H1 (cell line): ENCODE measurements around the gene TWNK. TPM values are rescaled to one million over a fixed set of nuclear protein-coding genes. Genes with fewer than 3 reads are reported as not detected.

Experiments
- CTCF ChIA-PET: fragments of 300-600 bp; sonication (Branson Sonifier 250); formaldehyde crosslinking; loops from one replicate; lab custom pipeline; 2021; ENCODE audit not compliant: partially characterized antibody; lab: Charles Lee
- POLR2A ChIA-PET: fragments of 300-600 bp; sonication (Branson Sonifier 250); formaldehyde crosslinking; loops from one replicate; lab custom pipeline; 2021; ENCODE audit warnings: inconsistent platforms; ENCODE audit not compliant: partially characterized antibody; lab: Charles Lee
- DNase-seq, 2 experiments: peaks; one replicate each; pipeline versions ENCODE4 v3.0.0 to v3.0.0-alpha.2; 2010 to 2022; ENCODE audit warnings: low spot score in 2 of 2, low read depth in 1 of 2, mixed read lengths in 1 of 2
- FAIRE-seq: peaks from 2 replicates; lab custom pipeline; 2011; peaks lifted over from hg19 to GRCh38; lab: Jason Lieb, UNC
- H2AFZ ChIP-seq: 2 replicates; pipeline ENCODE4 v1.8.1; 2012; ENCODE audit warnings: low read length, inconsistent platforms
- H2AK5ac ChIP-seq: 2 replicates; pipeline ENCODE4 v1.6.1; 2013; ENCODE audit warnings: low read depth, low read length
- H2BK120ac ChIP-seq: replicated peaks from 2 replicates; pipeline ENCODE3; 2013; ENCODE audit warnings: low read depth, low read length, inconsistent platforms
- H2BK12ac ChIP-seq: 2 replicates; pipeline ENCODE4 v1.6.1; 2013; ENCODE audit warnings: low read depth, low read length
- H2BK15ac ChIP-seq: 2 replicates; pipeline ENCODE4 v1.6.1; 2013; ENCODE audit warnings: low read length
- H2BK20ac ChIP-seq: 2 replicates; pipeline ENCODE4 v1.6.1; 2013; ENCODE audit warnings: low read length
- H2BK5ac ChIP-seq: 2 replicates; pipeline ENCODE4 v1.6.1; 2013; ENCODE audit warnings: low read depth, low read length
- H3K14ac ChIP-seq: 2 replicates; pipeline ENCODE4 v1.6.1; 2013; ENCODE audit warnings: inconsistent platforms; ENCODE audit not compliant: insufficient read length
- H3K18ac ChIP-seq: 2 replicates; pipeline ENCODE4 v1.6.1; 2013; ENCODE audit warnings: low read length; ENCODE audit errors: extremely low read depth
- H3K23ac ChIP-seq: 2 replicates; pipeline ENCODE4 v1.6.1; 2013; ENCODE audit warnings: inconsistent platforms; ENCODE audit not compliant: insufficient read length
- H3K23me2 ChIP-seq: 2 replicates; pipeline ENCODE4 v1.6.1; 2013; ENCODE audit warnings: low read depth, low read length
- H3K27ac ChIP-seq: 2 replicates; pipeline ENCODE4 v1.6.1; 2011; ENCODE audit warnings: low read depth, low read length, inconsistent platforms
- H3K27me3 ChIP-seq, 4 experiments: replicated peaks in 1 of 4; 1 replicate in 1 of 4; 2 replicates in 3 of 4; pipeline versions ENCODE4 v1.6.1 to v1.8.1; 2011 to 2013; ENCODE audit warnings: low read length in 3 of 4, mild to moderate bottlenecking in 3 of 4, inconsistent platforms in 2 of 4, mixed read lengths in 2 of 4, moderate library complexity in 1 of 4; ENCODE audit not compliant: control insufficient read depth in 3 of 4, insufficient read depth in 3 of 4; ENCODE audit errors: extremely low read depth in 1 of 4
- H3K36me3 ChIP-seq, 4 experiments: 2 replicates each; pipeline versions ENCODE4 v1.6.1 to v1.8.1; 2011 to 2013; ENCODE audit warnings: mild to moderate bottlenecking in 4 of 4, low read length in 3 of 4, moderate library complexity in 2 of 4, control low read depth in 1 of 4, inconsistent platforms in 1 of 4; ENCODE audit not compliant: insufficient read depth in 4 of 4, control insufficient read depth in 2 of 4
- H3K4ac ChIP-seq: replicated peaks from 2 replicates; pipeline ENCODE3; 2013; ENCODE audit warnings: low read length, low read depth, mixed read lengths, inconsistent platforms; ENCODE audit not compliant: insufficient read length
- H3K4me1 ChIP-seq, 4 experiments: replicated peaks in 1 of 4; 1 replicate in 1 of 4; 2 replicates in 3 of 4; pipeline versions ENCODE4 v1.6.1 to v1.8.1; 2011 to 2013; ENCODE audit warnings: low read length in 3 of 4, inconsistent platforms in 2 of 4, mixed read lengths in 1 of 4; ENCODE audit not compliant: insufficient read depth in 4 of 4, control insufficient read depth in 3 of 4
- H3K4me2 ChIP-seq, 2 experiments: 2 replicates each; pipeline versions ENCODE4 v1.6.1 to v1.8.1; 2011 to 2013; ENCODE audit warnings: low read depth in 2 of 2, low read length in 2 of 2, control low read depth in 1 of 2, inconsistent platforms in 1 of 2, mild to moderate bottlenecking in 1 of 2; ENCODE audit not compliant: insufficient read depth in 1 of 2
- H3K4me3 ChIP-seq, 4 experiments: fragments of 200-600, 300-600 bp in 1 of 4; sonication (generic), shearing (Covaris generic), sonication (Bioruptor Twin) in 1 of 4; 2 replicates each; pipeline versions ENCODE4 v1.5.1 to v1.8.1; 2011 to 2016; ENCODE audit warnings: low read length in 4 of 4, low read depth in 3 of 4, control low read depth in 2 of 4, inconsistent platforms in 2 of 4, mild to moderate bottlenecking in 2 of 4, mixed read lengths in 1 of 4, moderate library complexity in 1 of 4; ENCODE audit not compliant: insufficient read depth in 2 of 4; ENCODE audit errors: extremely low read depth in 1 of 4
- H3K56ac ChIP-seq: replicated peaks from 2 replicates; pipeline ENCODE3; 2013; ENCODE audit warnings: low read depth, mild to moderate bottlenecking, mixed read lengths, low read length, inconsistent platforms; ENCODE audit not compliant: insufficient read length
- H3K79me1 ChIP-seq: 2 replicates; pipeline ENCODE4 v1.6.1; 2013; ENCODE audit warnings: low read depth, low read length, control low read depth
- H3K79me2 ChIP-seq, 2 experiments: 2 replicates each; pipeline versions ENCODE4 v1.6.1 to v1.8.1; 2012 to 2013; ENCODE audit warnings: low read length in 2 of 2, mild to moderate bottlenecking in 2 of 2, inconsistent platforms in 1 of 2; ENCODE audit not compliant: insufficient read depth in 2 of 2, control insufficient read depth in 1 of 2
- H3K9ac ChIP-seq, 4 experiments: replicated peaks in 1 of 4; 1 replicate in 1 of 4; 2 replicates in 3 of 4; pipeline versions ENCODE4 v1.6.1 to v1.8.1; 2011 to 2013; ENCODE audit warnings: low read depth in 3 of 4, low read length in 3 of 4, control low read depth in 2 of 4, mild to moderate bottlenecking in 2 of 4, moderate library complexity in 2 of 4, inconsistent platforms in 1 of 4; ENCODE audit errors: extremely low read depth in 1 of 4
- H3K9me3 ChIP-seq, 2 experiments: 2 replicates each; pipeline versions ENCODE4 v1.6.1 to v1.8.1; 2012 to 2013; ENCODE audit warnings: mild to moderate bottlenecking in 2 of 2, moderate library complexity in 2 of 2, control low read depth in 1 of 2, inconsistent platforms in 1 of 2, low read depth in 1 of 2, low read length in 1 of 2, mixed read lengths in 1 of 2; ENCODE audit not compliant: insufficient read depth in 2 of 2
- H4K20me1 ChIP-seq, 2 experiments: replicated peaks in 1 of 2; 2 replicates each; pipeline versions ENCODE3 to v1.8.1; 2011 to 2013; ENCODE audit warnings: inconsistent platforms in 2 of 2, low read length in 2 of 2, mild to moderate bottlenecking in 1 of 2; ENCODE audit not compliant: insufficient read depth in 2 of 2, control insufficient read depth in 1 of 2
- H4K5ac ChIP-seq: 2 replicates; pipeline ENCODE4 v1.6.1; 2013; ENCODE audit warnings: low read length, low read depth, mixed read lengths, inconsistent platforms; ENCODE audit not compliant: insufficient read length
- H4K8ac ChIP-seq: 2 replicates; pipeline ENCODE4 v1.8.0; 2013; ENCODE audit warnings: mild to moderate bottlenecking, moderate library complexity, low read length, inconsistent platforms; ENCODE audit not compliant: insufficient read depth; ENCODE audit errors: extremely low read depth
- H4K91ac ChIP-seq: replicated peaks from 2 replicates; pipeline ENCODE3; 2013; ENCODE audit warnings: low read length, mixed read lengths, inconsistent platforms; ENCODE audit not compliant: insufficient read length
- ASH2L ChIP-seq: fragments of 200-600, 300-600 bp; sonication (generic); IDR thresholded peaks from one replicate; pipeline ENCODE4 v1.7.1; 2017; ENCODE audit warnings: low read length
- CHD2 ChIP-seq: IDR thresholded peaks from 2 replicates; pipeline ENCODE4 v1.6.1; 2012; ENCODE audit warnings: low read length, improper control_type of control experiment
- CTBP2 ChIP-seq: IDR thresholded peaks from 2 replicates; pipeline ENCODE4 v1.7.0; 2011; ENCODE audit warnings: borderline replicate concordance, mild to moderate bottlenecking, moderate library complexity, mixed read lengths, low read length; ENCODE audit not compliant: insufficient read depth, insufficient read length
- MAFK ChIP-seq: IDR thresholded peaks from 2 replicates; pipeline ENCODE4 v1.6.1; 2012; ENCODE audit warnings: low read depth, mild to moderate bottlenecking, improper control_type of control experiment, low read length
- MAX ChIP-seq: IDR thresholded peaks from 2 replicates; pipeline ENCODE4 v1.6.1; 2012; ENCODE audit warnings: inconsistent platforms
- RBBP5 ChIP-seq: IDR thresholded peaks from 2 replicates; pipeline ENCODE4 v1.7.1; 2012; ENCODE audit warnings: low read depth, mild to moderate bottlenecking, inconsistent platforms, low read length, moderate library complexity, borderline replicate concordance
- RNF2 ChIP-seq: fragments of 200-900, 300-1000 bp; sonication (generic); IDR thresholded peaks from 2 replicates; pipeline ENCODE4 v1.7.1; 2016; ENCODE audit warnings: borderline replicate concordance, low read depth, mild to moderate bottlenecking, antibody characterized with exemption, low read length; ENCODE audit not compliant: poor library complexity, severe bottlenecking; ENCODE audit errors: missing control alignments
- SAP30 ChIP-seq: fragments of 300-600 bp; sonication (generic); IDR thresholded peaks from 2 replicates; pipeline ENCODE4 v1.7.1; 2012; ENCODE audit warnings: low read length, moderate library complexity, mild to moderate bottlenecking, inconsistent platforms; ENCODE audit not compliant: insufficient read depth, insufficient replicate concordance
- SIX5 ChIP-seq: IDR thresholded peaks from 2 replicates; pipeline ENCODE4 v1.6.1; 2011; ENCODE audit warnings: mild to moderate bottlenecking, low read depth, low read length
- SRF ChIP-seq: IDR thresholded peaks from 2 replicates; pipeline ENCODE4 v1.6.1; 2011; ENCODE audit warnings: mild to moderate bottlenecking, low read depth, low read length, moderate library complexity
- WGBS, 2 experiments: shearing (Covaris generic) in 1 of 2; methylation state at CpG; one replicate each; pipeline versions ENCODE4 v1.1.6 to v1.1.7; 2013 to 2015; ENCODE audit warnings: low lambda C conversion rate in 2 of 2, mixed read lengths in 2 of 2, inconsistent platforms in 1 of 2, low coverage in 1 of 2, missing lambda C conversion rate in 1 of 2; ENCODE audit not compliant: insufficient replicate concordance in 2 of 2, insufficient coverage in 1 of 2, insufficient read length in 1 of 2; ENCODE audit errors: extremely low coverage in 1 of 2, missing lambda C conversion rate in 1 of 2; 5-methylcytosine and 5-hydroxymethylcytosine counted together
- polyA plus RNA-seq, 7 experiments: library from polyadenylated mRNA; depleted of rRNA in 3 of 7; stranded (reverse) in 5 of 7; unstranded in 2 of 7; fragments of >200 nt in 5 of 7; fragments of 200-250 nt in 2 of 7; gene quantifications; 1 replicate in 5 of 7; 2 replicates in 1 of 7; 4 replicates in 1 of 7; pipeline versions ENCODE4 v1.2.1 to v1.2.3, GENCODE V29; 2011 to 2013; ENCODE audit warnings: missing spikeins in 2 of 7, mixed read lengths in 2 of 7
- total RNA-seq: library from RNA; stranded (reverse); fragmentation: NEBNext Ultra II Directional; extraction: Animal tissue kit (Norgen Biotek cat#: 25700); gene quantifications from 2 replicates; pipeline ENCODE4 v1.2.1, GENCODE V29; 2021
- TF ChIP-seq, protein P1 (sequence below): IDR thresholded peaks from 2 replicates; pipeline ENCODE4 v1.6.1; 2011; ENCODE audit warnings: low read depth, mild to moderate bottlenecking, low read length; ENCODE audit not compliant: insufficient read depth

The TWNK gene
- total and polyA plus RNA-seq, 2 of the 8 experiments (the other 6 are each of a cell fraction or from before 2014, with no cell fraction given): 15.4 to 32.5 TPM

DNA sequence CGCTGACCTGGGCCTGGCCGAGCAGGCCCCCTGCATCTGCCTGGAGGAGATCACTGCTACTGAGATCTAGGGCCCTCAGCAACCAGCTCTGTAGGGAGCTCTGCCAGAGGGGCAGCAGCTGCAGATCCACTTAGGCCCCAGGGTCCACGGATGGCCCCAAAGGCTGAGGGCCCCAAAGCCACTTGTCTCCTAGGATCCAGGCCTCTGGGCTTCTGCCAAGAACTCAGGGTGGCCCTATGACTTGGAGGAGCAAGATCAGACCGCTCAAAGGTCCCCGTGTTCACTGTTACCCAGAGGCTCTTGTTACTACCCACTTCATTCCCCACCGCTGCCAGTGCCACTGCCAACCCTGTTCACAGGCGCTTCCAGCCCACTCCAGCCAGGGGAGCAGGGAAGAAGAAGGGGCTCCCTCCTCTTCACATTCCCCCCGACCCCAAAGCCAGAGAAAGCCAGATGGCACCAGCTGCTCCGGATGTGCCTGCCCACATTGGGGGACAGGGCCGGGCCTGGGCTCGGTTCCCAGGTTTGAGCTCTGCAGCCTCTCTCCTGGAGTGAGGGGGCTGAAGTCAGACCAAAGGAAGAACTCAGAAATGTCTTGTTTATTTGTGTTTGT lies 19.9 kb downstream of the TWNK start:
- POLR2A ChIA-PET: interaction anchor here (0.9 to 7.5 kb wide), 5 partner anchors 9 to 37 kb away, joined by 3 to 143 read pairs (median 5); partner anchors contain the start of gene LZTS2
- Histone ChIP-seq H2BK15ac (no peak overlapping the region), H3K9me3 (no peaks in the 10 kb centered on the region), H4K5ac (no peak overlapping the region), H2AK5ac (no peak overlapping the region), H3K79me2 (peaks cover 0 to 6% of the 10 kb centered on the region in 2 experiments; a peak in 1 of 4 replicates), H4K8ac (peak overlapping the region; percentile 46; the same call in 1 of the 2 replicates), H3K56ac (no peak overlapping the region), H2BK120ac (no peak overlapping the region), H3K36me3 (peaks cover 11 to 47% (median 31%) of the 10 kb centered on the region in 4 experiments; a peak in 7 of 8 replicates), H3K23ac (no peak overlapping the region), H3K23me2 (no peaks in the 10 kb centered on the region), H3K18ac (no peak overlapping the region), H4K20me1 (peaks cover 2 to 16% of the 10 kb centered on the region in 2 experiments), H3K14ac (no peak overlapping the region), H3K4me3 (no peak overlapping the region), H3K9ac (no peak overlapping the region), H3K4me1 (peaks cover 0 to 12% (median 5%) of the 10 kb centered on the region in 4 experiments; a peak in 5 of 7 replicates), H3K27me3 (no peaks in the 10 kb centered on the region), H3K27ac (no peak overlapping the region), H4K91ac (no peak overlapping the region), H2BK12ac (no peak overlapping the region), H3K4ac (no peak overlapping the region), H3K4me2 (no peak overlapping the region), H2BK20ac (no peak overlapping the region), H2AFZ (no peak overlapping the region), H2BK5ac (no peak overlapping the region), H3K79me1 (peaks cover 3% of the 10 kb centered on the region; the same call in 1 of the 2 replicates)
- DNase-seq: no peak
- TF ChIP-seq SRF (no peak), SIX5 (no peak), CTBP2 (no peak), MAX (no peak), MAFK (no peak), CHD2 (no peak), SAP30 (no peak), ASH2L (no peak), RNF2 (no peak), RBBP5 (no peak)
- TF ChIP-seq, protein P1, sequence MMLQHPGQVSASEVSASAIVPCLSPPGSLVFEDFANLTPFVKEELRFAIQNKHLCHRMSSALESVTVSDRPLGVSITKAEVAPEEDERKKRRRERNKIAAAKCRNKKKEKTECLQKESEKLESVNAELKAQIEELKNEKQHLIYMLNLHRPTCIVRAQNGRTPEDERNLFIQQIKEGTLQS: no peak
- no peak for FAIRE-seq
- CTCF ChIA-PET: interaction anchor here (1.2 to 26.8 kb wide), 5 partner anchors 10 to 40 kb away, joined by 5 to 464 read pairs (median 12); partner anchors contain the start of genes LZTS2, MRPL43, PDZD7 and SFXN3
- WGBS, 2 experiments: 93% methylated on average over 10 of the region's 11 CpGs; no CpG with 5 or more reads in 1 of the 2 experiments
